Measurements from ENCODE around the gene IL23R. TPM values are rescaled to one million over a fixed set of nuclear protein-coding genes. Genes with fewer than 3 reads are reported as not detected.

IL23R gene
- total RNA-seq, 3 donors from 2014 or later (not counting 1 experiment from before 2014, with no cell fraction given) = 0.31 to 0.55 (median 0.34) TPM

DNA sequence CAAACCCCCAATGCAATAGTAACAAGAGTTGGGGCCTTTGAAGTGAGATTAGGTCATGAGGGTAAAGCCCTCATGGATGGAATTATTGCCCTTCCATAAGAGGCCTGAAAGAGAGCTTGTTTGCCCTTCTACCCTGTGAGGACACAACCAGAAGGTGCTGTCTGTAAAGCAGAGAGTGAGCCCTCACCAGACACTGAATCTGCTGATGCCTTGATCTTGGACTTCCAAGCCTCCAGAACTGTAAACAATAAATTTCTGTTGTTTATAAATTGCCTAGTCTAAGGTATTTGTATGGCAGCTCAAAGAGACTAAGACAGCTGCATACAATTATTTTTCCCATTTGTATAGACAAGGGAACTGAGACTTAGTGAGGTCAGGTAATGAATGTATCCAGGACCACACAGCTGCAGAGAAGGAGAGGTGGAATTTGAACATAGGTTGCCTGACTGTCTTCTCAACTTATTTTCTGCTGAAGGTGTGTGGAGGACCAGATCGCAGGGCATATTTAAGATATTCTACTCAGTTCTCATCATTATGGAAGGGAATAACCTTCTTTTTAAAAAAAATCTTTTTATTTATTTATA is 18.7 kb downstream of the IL23R start:
- H3K27ac Mint-ChIP-seq = no peak overlapping the region
- Histone ChIP-seq H3K36me3 (ENCODE audit: control insufficient read depth, insufficient read depth, low read length) (no peaks in the 10 kb centered on the region), H3K4me1 (ENCODE audit: control insufficient read depth, insufficient read depth, low read length) (no peaks in the 10 kb centered on the region), H3K27me3 (ENCODE audit: control insufficient read depth, insufficient read depth, low read length) (no peaks in the 10 kb centered on the region), H3K4me3 (ENCODE audit: low read length) (no peak overlapping the region), H3K9me3 (ENCODE audit: control insufficient read depth, insufficient read depth, low read length) (no peaks in the 10 kb centered on the region), H3K27ac (ENCODE audit: low read length) (no peak overlapping the region)
- no peaks in the 10 kb centered on the region for H3K36me3 Mint-ChIP-seq
- no peak for DNase-seq
- no CpG with 5 or more reads among the region's 1 CpG for WGBS (ENCODE audit: insufficient coverage)
- ATAC-seq = no peak
- H3K4me1 Mint-ChIP-seq = peaks cover 2% of the 10 kb centered on the region in 2 donors
- no peak overlapping the region for H3K4me3 Mint-ChIP-seq
- no peak for TF ChIP-seq CTCF (IDR thresholded peaks at IDR 0.05)
- intact Hi-C loops (cut with micrococcal nuclease) = no loop called here
- no peaks in the 10 kb centered on the region for H3K9me3 Mint-ChIP-seq
- H3K27me3 Mint-ChIP-seq (ENCODE audit: low read depth in 2 of 2) = peaks cover 0 to 9% of the 10 kb centered on the region in 2 donors

- 92% methylated on average over 2 of the region's 2 CpGs for WGBS (ENCODE audit: insufficient coverage)
- TF ChIP-seq CTCF (IDR thresholded peaks at IDR 0.05) = no peak
- ATAC-seq (no peak), DNase-seq (no peak)
- no peaks in the 10 kb centered on the region for H3K27me3 Mint-ChIP-seq (ENCODE audit: low read depth in 2 of 2)
- H3K27me3 ChIP-seq (ENCODE audit: control insufficient read depth, insufficient read depth, low read length) = no peaks in the 10 kb centered on the region
- no peaks in the 10 kb centered on the region for H3K36me3 Mint-ChIP-seq
- H3K4me1 ChIP-seq (ENCODE audit: control insufficient read depth, insufficient read depth, low read length) = no peaks in the 10 kb centered on the region
- no peaks in the 10 kb centered on the region for H3K9me3 ChIP-seq (ENCODE audit: control insufficient read depth, insufficient read depth, low read length)
- H3K4me1 Mint-ChIP-seq = no peaks in the 10 kb centered on the region
- H3K27ac ChIP-seq (ENCODE audit: low read length) = no peak overlapping the region
- no peak overlapping the region for H3K4me3 Mint-ChIP-seq
- H3K9me3 Mint-ChIP-seq = no peaks in the 10 kb centered on the region
- no peaks in the 10 kb centered on the region for H3K36me3 ChIP-seq (ENCODE audit: control insufficient read depth, insufficient read depth, low read length)
- intact Hi-C loops (cut with micrococcal nuclease) = no loop called here
- no peak overlapping the region for H3K27ac Mint-ChIP-seq
- H3K4me3 ChIP-seq (ENCODE audit: low read length) = no peak overlapping the region
These were observed 21.9 kb downstream of the IL23R start for GRCh38 chr1:67188137-67188536.

GRCh38 chr1:67189953-67190352 is 23.7 kb downstream of the IL23R start:
- H3K9me3 Mint-ChIP-seq = no peaks in the 10 kb centered on the region
- H3K27ac Mint-ChIP-seq = no peak overlapping the region
- TF ChIP-seq CTCF (IDR thresholded peaks at IDR 0.05) = no peak
- no peaks in the 10 kb centered on the region for H3K9me3 ChIP-seq (ENCODE audit: control insufficient read depth, insufficient read depth, low read length)
- peaks cover 11% of the 10 kb centered on the region for H3K4me1 ChIP-seq (ENCODE audit: control insufficient read depth, insufficient read depth, low read length)
- no peaks in the 10 kb centered on the region for H3K27me3 Mint-ChIP-seq (ENCODE audit: low read depth in 2 of 2)
- no peaks in the 10 kb centered on the region for H3K27me3 ChIP-seq (ENCODE audit: control insufficient read depth, insufficient read depth, low read length)
- intact Hi-C loops (cut with micrococcal nuclease) = loop anchor here (5.0 to 10.0 kb wide), 3 partner anchors 242 to 497 kb away; partner anchors contain the start of genes DNAI4, GADD45A, MIER1 and SERBP1
- ATAC-seq (no peak), DNase-seq (no peak)
- H3K4me3 ChIP-seq (ENCODE audit: low read length) = no peak overlapping the region
- 48% methylated on average over 2 of the region's 3 CpGs for WGBS (ENCODE audit: insufficient coverage)
- no peaks in the 10 kb centered on the region for H3K36me3 Mint-ChIP-seq
- H3K27ac ChIP-seq (ENCODE audit: low read length) = no peak overlapping the region
- H3K4me3 Mint-ChIP-seq = no peak overlapping the region
- H3K36me3 ChIP-seq (ENCODE audit: control insufficient read depth, insufficient read depth, low read length) = no peaks in the 10 kb centered on the region
- H3K4me1 Mint-ChIP-seq = no peaks in the 10 kb centered on the region

GRCh38 chr1:67190410-67190809 is 24.2 kb downstream of the IL23R start:
- no peak for TF ChIP-seq CTCF (IDR thresholded peaks at IDR 0.05)
- WGBS (ENCODE audit: insufficient coverage) = 95% methylated on average over 2 of the region's 2 CpGs
- H3K4me1 Mint-ChIP-seq = peaks cover 2 to 3% of the 10 kb centered on the region in 2 donors
- H3K27ac Mint-ChIP-seq = no peak overlapping the region
- intact Hi-C loops (cut with micrococcal nuclease) = loop anchor here (5.0 to 10.0 kb wide), 3 partner anchors 242 to 497 kb away; partner anchors contain the start of genes DNAI4, GADD45A, MIER1 and SERBP1
- H3K4me3 Mint-ChIP-seq = no peak overlapping the region
- Histone ChIP-seq H3K36me3 (ENCODE audit: control insufficient read depth, insufficient read depth, low read length) (no peaks in the 10 kb centered on the region), H3K9me3 (ENCODE audit: control insufficient read depth, insufficient read depth, low read length) (no peaks in the 10 kb centered on the region), H3K27me3 (ENCODE audit: control insufficient read depth, insufficient read depth, low read length) (no peaks in the 10 kb centered on the region), H3K4me1 (ENCODE audit: control insufficient read depth, insufficient read depth, low read length) (peaks cover 15% of the 10 kb centered on the region), H3K27ac (ENCODE audit: low read length) (no peak overlapping the region), H3K4me3 (ENCODE audit: low read length) (no peak overlapping the region)
- no peaks in the 10 kb centered on the region for H3K36me3 Mint-ChIP-seq
- DNase-seq (no peak), ATAC-seq (no peak)
- no peaks in the 10 kb centered on the region for H3K9me3 Mint-ChIP-seq
- no peaks in the 10 kb centered on the region for H3K27me3 Mint-ChIP-seq (ENCODE audit: low read depth in 2 of 2)

All from natural killer cell (primary cell).